MCF 10A (cell line): ENCODE data around the gene PAXX. TPM values are rescaled to one million over a fixed set of nuclear protein-coding genes. Genes with fewer than 3 reads are reported as not detected.

Experiments
- BruUV-seq: library from RNA; stranded (reverse); fragments of 400-500 nt; replicated peaks from 2 replicates; lab custom pipeline; 2021; lab: Mats Ljungman, UMichigan
- CTCF ChIA-PET: fragments of 300-600 bp; sonication (Branson Sonifier 250); formaldehyde crosslinking; extraction: SDS; loops from one replicate; lab custom pipeline; 2021; ENCODE audit warnings: antibody characterized with exemption, inconsistent platforms; lab: Yijun Ruan, JAX
- POLR2A ChIA-PET: fragments of 300-600, 350-650 bp; sonication (Branson Sonifier 250); formaldehyde crosslinking; extraction: SDS; loops from one replicate; lab custom pipeline; 2020; ENCODE audit warnings: antibody characterized with exemption, inconsistent platforms; lab: Yijun Ruan, JAX
- DNase-seq: peaks from one replicate; pipeline ENCODE4 v3.0.0-alpha.2; 2018; ENCODE audit not compliant: unreplicated experiment
- H3K27ac Mint-ChIP-seq: one replicate; pipeline ENCODE4 v1.8.0; 2022; ENCODE audit warnings: mild to moderate bottlenecking, low read depth, mixed read lengths; ENCODE audit not compliant: unreplicated experiment
- H3K27me3 Mint-ChIP-seq: one replicate; pipeline ENCODE4 v1.8.0; 2022; ENCODE audit warnings: mixed read lengths; ENCODE audit not compliant: insufficient read depth, unreplicated experiment
- H3K36me3 Mint-ChIP-seq: one replicate; pipeline ENCODE4 v1.8.0; 2022; ENCODE audit warnings: mild to moderate bottlenecking, moderate library complexity, mixed read lengths; ENCODE audit not compliant: insufficient read depth, unreplicated experiment
- H3K4me1 Mint-ChIP-seq: one replicate; pipeline ENCODE4 v1.8.0; 2022; ENCODE audit warnings: mixed read lengths; ENCODE audit not compliant: insufficient read depth, unreplicated experiment
- H3K4me3 Mint-ChIP-seq: one replicate; pipeline ENCODE4 v1.8.0; 2022; ENCODE audit warnings: mild to moderate bottlenecking, moderate library complexity, mixed read lengths; ENCODE audit not compliant: unreplicated experiment
- H3K9me3 Mint-ChIP-seq: one replicate; pipeline ENCODE4 v1.8.0; 2022; ENCODE audit warnings: mixed read lengths; ENCODE audit not compliant: unreplicated experiment
- intact Hi-C: fragments of 100-400 bp; cut with micrococcal nuclease; formaldehyde crosslinking; loops from 2 replicates; pipeline ENCODE4 v1.14.1; 2022
- total RNA-seq: library from RNA; stranded (reverse); gene quantifications from 2 replicates; pipeline ENCODE4 v1.2.3, GENCODE V29; 2022
- TF ChIP-seq, protein P1 (sequence below): fragments of 200-600 bp; IDR thresholded peaks from one replicate; pipeline ENCODE4 v1.8.0; 2022; ENCODE audit warnings: antibody characterized with exemption, mild to moderate bottlenecking; ENCODE audit not compliant: unreplicated experiment

The PAXX gene
- total RNA-seq, 1 experiment from 2014 or later, result 57.9 TPM

DNA sequence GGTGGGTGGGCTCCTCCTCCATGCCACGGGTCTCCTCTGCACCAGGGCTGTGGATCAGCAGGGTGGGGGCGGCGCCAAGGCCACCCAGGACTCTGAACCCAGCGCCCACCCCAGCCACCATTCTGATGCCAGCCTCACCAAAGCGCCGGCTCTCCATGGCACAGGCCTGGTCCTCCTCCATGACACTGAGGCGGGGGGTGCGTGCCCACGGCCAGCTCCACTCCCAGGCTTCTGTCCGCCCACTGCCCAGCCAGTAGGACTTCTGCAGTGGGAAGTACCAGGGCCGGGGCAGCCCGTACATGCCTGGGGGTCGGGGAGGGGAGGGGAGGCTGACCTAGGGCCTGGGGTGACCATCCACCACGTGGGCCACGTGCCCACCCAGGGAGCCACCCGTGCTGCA lies 24.2 kb downstream of the PAXX start:
- CTCF ChIA-PET, result interaction anchor here (0.6 kb wide), 1 partner anchor 223 kb away, joined by 3 read pairs; no protein-coding TSS in a partner anchor
- intact Hi-C loops, result no loop called here
- Mint-ChIP-seq H3K4me1 (no peaks in the 10 kb centered on the region), H3K36me3 (peaks cover 17% of the 10 kb centered on the region), H3K9me3 (no peaks in the 10 kb centered on the region), H3K4me3 (no peak overlapping the region), H3K27me3 (no peaks in the 10 kb centered on the region), H3K27ac (no peak overlapping the region)
- BruUV-seq, result no TSS peak
- TF ChIP-seq, protein P1, sequence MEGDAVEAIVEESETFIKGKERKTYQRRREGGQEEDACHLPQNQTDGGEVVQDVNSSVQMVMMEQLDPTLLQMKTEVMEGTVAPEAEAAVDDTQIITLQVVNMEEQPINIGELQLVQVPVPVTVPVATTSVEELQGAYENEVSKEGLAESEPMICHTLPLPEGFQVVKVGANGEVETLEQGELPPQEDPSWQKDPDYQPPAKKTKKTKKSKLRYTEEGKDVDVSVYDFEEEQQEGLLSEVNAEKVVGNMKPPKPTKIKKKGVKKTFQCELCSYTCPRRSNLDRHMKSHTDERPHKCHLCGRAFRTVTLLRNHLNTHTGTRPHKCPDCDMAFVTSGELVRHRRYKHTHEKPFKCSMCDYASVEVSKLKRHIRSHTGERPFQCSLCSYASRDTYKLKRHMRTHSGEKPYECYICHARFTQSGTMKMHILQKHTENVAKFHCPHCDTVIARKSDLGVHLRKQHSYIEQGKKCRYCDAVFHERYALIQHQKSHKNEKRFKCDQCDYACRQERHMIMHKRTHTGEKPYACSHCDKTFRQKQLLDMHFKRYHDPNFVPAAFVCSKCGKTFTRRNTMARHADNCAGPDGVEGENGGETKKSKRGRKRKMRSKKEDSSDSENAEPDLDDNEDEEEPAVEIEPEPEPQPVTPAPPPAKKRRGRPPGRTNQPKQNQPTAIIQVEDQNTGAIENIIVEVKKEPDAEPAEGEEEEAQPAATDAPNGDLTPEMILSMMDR, result no peak
- no peak for DNase-seq
- POLR2A ChIA-PET, result interaction anchor here (0.6 kb wide), 1 partner anchor 150 kb away, joined by 3 read pairs; the partner anchor contains the start of gene EDF1

DNA sequence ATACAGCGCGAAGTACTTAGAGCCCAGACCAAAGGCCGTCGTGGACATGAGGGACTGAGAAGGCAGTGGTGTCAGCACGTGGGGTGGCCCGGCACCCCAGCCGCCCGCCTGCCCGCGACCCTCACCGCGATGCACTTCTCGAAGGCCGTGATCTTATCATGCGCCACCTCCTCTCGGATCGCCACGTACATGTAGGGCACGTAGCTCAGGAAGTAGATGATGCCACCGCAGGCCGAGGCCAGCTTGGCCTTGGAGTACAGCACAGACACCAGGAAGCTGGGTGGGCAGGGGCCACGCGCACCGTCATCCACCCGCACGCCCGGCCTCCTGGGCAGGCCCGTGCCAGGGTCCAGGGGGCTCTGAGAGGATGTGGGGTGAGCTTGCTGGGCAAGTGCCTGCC lies 24.8 kb downstream of the PAXX start:
- POLR2A ChIA-PET, result interaction anchor here (0.6 kb wide), 1 partner anchor 151 kb away, joined by 3 read pairs; the partner anchor contains the start of gene EDF1
- CTCF ChIA-PET, result interaction anchor here (0.6 to 3.0 kb wide), 2 partner anchors 11 to 224 kb away, joined by 3 to 14 read pairs; partner anchors contain the start of gene ABCA2
- no peaks in the 10 kb centered on the region for H3K27me3 Mint-ChIP-seq
- no peak overlapping the region for H3K27ac Mint-ChIP-seq
- peaks cover 13% of the 10 kb centered on the region for H3K36me3 Mint-ChIP-seq
- no peak overlapping the region for H3K4me3 Mint-ChIP-seq
- TF ChIP-seq, protein P1, result no peak
- no peaks in the 10 kb centered on the region for H3K4me1 Mint-ChIP-seq
- DNase-seq, result no peak
- BruUV-seq, result no TSS peak
- no peaks in the 10 kb centered on the region for H3K9me3 Mint-ChIP-seq
- intact Hi-C loops, result no loop called here

DNA sequence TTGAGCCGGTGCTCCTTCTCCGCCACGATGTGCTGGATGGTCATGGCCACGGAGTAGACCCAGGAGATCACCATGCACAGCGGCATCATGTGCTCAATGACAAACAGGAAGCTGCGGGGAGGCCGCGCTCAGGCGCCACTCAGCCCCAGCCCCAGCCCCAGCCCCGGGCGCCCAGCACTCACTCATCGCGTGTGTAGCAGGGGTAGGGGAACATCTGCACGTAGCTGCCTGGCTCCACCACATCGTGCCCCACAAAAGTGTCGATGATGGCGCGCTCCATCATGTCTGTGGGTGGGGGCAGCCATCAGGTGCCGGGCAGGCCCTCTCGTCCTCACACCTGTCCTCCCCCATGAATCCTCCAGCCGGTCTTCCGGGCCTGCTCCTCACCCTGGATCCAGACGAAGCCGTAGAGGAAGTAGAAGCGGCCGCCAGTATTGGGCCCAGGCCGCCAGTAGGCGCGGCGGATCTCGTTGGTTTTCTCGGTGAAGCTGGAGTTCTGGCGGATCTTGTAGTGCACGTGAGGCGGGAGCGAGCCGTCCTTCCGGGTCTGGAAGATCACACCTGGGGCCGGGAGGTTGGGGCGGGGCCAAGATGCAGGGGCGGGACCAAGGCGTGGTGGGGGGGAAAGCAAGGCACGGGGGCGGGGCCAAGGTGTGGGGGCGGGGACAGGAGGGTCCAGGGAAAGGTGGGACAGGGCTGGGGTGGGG lies 25.7 kb downstream of the PAXX start:
- DNase-seq, result no peak
- intact Hi-C loops, result no loop called here
- peaks cover 13% of the 10 kb centered on the region for H3K36me3 Mint-ChIP-seq
- TF ChIP-seq, protein P1, result no peak
- no peaks in the 10 kb centered on the region for H3K27me3 Mint-ChIP-seq
- no peaks in the 10 kb centered on the region for H3K4me1 Mint-ChIP-seq
- POLR2A ChIA-PET, result no interaction called here
- H3K4me3 Mint-ChIP-seq, result no peak overlapping the region
- BruUV-seq, result no TSS peak
- H3K9me3 Mint-ChIP-seq, result no peaks in the 10 kb centered on the region
- CTCF ChIA-PET, result interaction anchor here (3.0 kb wide), 1 partner anchor 10 kb away, joined by 14 read pairs; the partner anchor contains the start of gene ABCA2
- no peak overlapping the region for H3K27ac Mint-ChIP-seq

DNA sequence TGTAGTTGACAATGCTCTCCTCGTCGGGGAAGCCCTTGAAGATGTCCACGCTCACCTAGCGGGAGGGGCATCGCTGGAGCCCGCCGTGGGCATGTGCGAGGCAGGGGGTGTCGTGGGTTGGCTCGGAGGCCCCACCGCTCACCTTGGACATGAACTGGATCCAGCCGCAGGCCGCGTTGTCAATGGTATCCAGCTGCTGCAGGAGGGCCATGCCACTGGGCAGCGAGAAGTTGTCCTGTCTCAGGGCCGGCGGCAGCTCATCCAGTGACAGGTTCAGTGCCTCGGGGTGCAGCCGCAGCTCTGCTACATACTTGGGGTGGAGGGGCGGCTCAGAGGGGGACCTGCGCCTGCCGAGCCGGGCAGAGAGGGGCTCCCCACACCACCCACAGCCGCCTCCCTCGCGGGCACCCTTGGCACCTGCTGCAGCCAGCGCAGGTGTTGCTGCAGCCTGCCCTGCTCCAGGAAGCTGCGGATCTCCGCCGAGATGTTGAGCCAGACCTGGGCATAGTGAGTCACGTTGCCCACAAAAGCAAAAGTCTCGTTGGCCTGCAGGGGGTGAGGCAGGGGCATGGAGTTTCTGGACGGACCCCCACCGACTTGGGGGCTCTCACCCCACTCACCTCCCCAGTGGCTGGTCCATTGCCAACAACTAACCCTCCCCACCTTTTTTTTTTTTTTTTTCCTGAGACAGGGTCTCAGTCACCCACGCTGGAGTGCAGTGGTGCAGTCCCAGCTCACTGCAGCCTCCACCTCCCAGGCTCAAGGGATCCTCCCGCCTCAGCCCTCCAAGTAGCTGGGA lies 26.7 kb downstream of the PAXX start:
- no peaks in the 10 kb centered on the region for H3K9me3 Mint-ChIP-seq
- BruUV-seq, result no TSS peak
- POLR2A ChIA-PET, result interaction anchor here (0.6 kb wide), 1 partner anchor 53 kb away, joined by 4 read pairs; no protein-coding TSS in a partner anchor
- H3K27ac Mint-ChIP-seq, result no peak overlapping the region
- CTCF ChIA-PET, result interaction anchor here (3.0 kb wide), 1 partner anchor 9 kb away, joined by 14 read pairs; the partner anchor contains the start of gene ABCA2
- no peaks in the 10 kb centered on the region for H3K4me1 Mint-ChIP-seq
- H3K36me3 Mint-ChIP-seq, result peaks cover 13% of the 10 kb centered on the region
- H3K4me3 Mint-ChIP-seq, result no peak overlapping the region
- no peaks in the 10 kb centered on the region for H3K27me3 Mint-ChIP-seq
- intact Hi-C loops, result no loop called here
- no peak for DNase-seq
- TF ChIP-seq, protein P1, result no peak
